H4 (cell line): ENCODE results near the gene CCNL2. TPM values are rescaled to one million over a fixed set of nuclear protein-coding genes. Genes with fewer than 3 reads are reported as not detected.

Source experiments
- DNase-seq: peaks from one replicate; pipeline ENCODE4 v3.0.0-alpha.2; 2015; ENCODE audit warnings: low spot score
- total RNA-seq: library from RNA; depleted of rRNA; stranded (reverse); fragments of >200 nt; shearing (Covaris generic); gene quantifications from 2 replicates; pipeline ENCODE4 v1.2.3, GENCODE V29; 2014; rRNA removed

Gene CCNL2
- total RNA-seq, 1 experiment from 2014 or later = 49.4 TPM

DNA sequence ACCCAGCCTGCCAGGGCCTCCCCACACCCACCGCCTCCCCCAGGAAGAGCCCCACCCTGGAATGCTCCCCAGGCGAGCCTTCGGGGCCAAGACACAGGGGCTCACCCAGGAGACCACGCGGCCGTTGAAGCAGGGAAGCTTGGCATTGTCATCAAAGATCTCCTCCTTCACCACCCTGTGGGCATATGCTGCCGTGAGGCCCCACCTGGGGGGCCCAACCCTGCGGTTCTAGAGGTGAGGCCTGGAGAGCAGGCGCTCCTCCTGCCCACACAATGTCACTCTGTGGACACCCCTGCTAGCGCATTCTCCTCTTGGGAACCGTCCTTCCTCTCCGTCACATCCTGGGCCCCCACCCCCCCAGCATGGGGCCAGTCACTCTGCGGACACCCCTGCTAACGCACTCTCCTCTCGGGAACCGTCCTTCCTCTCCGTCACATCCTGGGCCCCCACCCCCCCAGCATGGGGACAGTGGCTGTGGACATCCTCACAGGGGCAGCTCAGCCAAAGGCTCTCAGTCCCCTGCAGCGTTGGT is 56.5 kb downstream of the CCNL2 start:
- DNase-seq = no peak

DNA sequence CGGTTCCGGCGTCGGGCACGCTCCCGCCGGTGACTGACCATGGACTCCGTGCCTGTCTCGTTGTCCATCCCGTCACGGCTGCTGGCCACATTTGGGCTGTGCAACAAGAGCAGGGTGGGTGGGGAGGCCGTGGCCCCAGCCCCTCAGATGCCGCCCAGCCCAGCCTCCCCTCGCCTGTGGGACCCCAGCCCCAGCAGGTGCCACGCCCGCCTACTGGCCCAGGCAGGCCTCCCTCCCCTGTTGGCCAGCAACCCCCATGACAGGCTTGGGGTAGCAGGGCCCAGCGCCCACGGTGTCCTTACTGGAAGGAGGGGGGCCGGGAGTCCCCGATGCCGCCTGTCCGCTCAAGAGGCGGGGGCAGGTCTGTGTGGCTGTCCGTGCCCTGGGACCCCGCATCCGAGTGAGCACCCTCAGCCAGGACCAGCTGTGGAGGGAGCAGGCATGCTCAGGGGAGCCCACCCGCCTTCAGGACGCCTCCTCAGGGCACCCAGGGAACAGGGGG is 57.0 kb downstream of the CCNL2 start:
- DNase-seq = no peak

DNA sequence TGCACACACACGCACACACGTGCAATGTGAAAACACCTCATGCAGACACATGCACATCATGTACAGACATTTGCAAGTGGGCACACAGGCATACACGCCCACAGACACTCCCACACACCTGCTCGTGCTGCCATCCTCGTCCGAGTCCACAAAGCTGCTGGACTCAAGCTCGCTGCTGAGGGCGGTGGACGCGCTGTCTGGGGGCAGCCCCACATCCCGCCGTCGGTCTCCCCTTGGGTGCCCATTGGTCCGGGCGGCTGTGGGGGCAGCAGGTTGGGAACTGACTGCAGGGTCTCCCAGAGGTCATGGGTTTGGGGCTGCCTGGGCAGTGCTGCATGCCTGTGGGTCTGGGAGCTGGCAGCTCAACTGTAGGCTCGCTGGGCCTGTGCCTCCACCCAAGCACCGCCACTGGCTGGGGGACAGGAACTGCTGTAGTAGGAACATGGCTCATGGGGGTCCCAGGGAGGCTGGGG is 57.5 kb downstream of the CCNL2 start:
- no peak for DNase-seq

DNA sequence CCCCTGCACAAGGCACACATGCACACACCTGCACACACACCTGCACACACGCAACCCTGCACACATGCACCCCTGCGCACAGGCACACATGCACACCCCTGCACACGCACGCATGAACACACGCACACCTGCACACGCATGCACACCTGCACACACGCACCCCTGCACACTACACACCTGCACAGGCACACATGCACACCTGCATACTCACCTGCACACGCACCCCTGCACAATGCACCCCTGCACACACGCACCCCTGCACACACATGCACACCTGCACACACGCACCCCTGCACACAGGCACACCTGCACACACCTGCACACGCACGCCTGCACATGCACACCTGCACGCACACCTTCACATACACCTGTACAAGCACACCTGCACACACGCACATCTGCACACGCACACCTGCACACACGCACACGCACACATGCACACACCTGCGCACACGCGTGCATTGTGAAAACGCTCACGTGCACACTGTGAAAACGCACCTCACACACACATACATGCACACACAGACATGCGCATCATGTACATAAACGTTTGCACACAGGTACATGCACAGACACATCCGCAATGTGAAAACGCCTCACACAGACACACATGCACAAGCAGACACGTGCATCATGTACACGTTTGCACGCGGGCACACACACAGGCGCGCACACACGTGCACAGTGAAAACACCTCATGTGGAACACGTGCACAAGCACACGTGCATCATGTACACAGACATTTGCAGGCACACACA is 58.2 kb downstream of the CCNL2 start:
- DNase-seq = no peak

DNA sequence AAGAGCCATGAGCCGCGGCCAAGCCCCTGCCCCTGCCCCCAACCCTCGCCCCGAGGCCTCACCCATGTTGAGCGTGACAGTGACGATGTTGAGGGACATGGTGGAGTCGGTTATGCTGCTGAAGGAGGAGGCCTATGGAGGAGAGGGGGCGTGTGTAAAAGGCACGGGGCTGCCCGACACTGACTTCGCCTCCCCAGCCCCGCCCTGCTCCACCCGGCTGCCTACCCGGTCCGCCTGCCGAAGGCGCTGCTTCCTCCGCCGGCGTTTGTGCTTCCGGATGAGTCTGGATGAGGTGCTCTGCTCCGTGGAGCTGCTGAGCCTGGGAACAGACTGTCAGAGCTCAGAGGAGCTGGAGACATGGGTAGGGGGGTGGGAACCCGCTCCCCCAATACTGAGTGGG is 59.0 kb downstream of the CCNL2 start:
- DNase-seq = no peak

DNA sequence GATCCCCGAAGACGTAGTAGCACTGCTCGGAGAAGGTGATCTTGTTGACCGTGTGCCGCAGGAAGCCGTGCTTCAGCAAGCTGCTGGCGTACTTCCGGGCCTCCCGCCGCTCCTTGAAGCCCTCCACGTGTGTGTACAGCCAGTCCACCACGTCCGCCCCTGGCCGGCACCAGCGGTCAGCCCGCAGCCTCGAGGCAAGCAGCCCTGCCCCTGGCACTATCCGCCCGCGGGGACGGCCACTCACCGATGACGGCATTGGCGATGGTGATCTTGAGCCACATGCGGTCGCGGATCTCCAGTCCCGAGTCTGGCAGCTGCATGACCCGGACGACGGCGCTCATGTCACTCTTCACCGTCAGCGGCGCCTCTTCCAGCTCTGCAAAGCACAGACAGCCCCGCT is 60.9 kb downstream of the CCNL2 start:
- no peak for DNase-seq

DNA sequence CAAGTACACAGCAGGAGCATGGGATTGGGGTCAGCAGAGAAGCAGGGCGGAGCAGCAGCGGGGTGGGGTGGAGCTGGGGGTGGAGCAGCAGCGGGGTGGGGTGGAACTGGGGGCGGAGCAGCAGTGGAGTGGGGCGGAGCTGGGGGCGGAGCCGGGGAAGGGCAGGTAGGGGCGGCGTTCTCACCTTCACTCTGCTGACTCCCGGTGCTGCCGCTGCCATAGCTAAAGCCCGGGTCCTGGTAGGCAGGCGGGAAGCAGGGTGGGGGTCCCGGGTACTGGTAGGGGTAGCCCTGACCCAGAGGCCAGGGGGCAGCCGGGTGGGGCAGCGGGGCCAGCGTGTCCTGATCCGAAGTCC is 61.4 kb downstream of the CCNL2 start:
- no peak for DNase-seq

DNA sequence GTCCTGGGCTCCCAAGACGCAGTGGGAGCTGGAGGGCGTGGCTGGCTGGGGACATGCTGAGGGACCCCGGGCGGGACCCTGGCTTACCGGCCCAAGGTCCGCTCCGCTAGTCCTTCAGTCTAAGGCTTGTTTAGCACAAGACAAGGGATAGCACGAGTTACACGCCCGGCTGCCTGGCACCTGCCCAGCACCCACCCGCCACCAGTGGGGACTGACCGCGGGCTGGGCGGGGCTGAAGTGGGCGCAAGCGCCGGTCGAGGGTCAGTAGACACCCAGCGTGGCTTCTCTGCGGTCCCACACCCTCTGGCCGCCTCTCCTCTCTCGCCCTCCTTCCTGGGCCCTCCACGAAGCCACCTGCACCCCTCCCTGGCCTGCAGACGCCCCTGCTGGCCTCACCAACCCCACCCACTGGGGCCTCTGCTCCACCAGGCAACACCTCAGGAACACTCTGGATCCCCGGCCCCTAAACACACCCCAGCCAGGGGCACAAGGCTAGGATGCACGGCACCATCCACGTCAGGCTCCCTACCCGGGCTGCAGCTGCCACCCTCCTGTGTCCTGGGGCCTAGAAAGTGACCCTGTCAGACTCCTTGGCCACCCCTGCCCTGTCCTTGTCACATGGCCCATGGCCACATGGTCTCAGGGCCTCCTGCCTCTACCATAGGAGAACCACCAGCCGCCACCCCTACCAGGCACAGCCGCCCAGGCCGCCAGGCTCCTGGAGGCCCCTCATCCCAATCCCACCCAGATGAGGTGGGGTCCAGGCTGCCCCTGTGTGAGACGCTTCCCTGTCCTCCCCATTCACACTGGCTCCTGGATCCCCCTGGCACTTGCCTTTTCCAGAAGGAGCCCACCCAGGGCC is 62.0 kb downstream of the CCNL2 start:
- no peak for DNase-seq

DNA sequence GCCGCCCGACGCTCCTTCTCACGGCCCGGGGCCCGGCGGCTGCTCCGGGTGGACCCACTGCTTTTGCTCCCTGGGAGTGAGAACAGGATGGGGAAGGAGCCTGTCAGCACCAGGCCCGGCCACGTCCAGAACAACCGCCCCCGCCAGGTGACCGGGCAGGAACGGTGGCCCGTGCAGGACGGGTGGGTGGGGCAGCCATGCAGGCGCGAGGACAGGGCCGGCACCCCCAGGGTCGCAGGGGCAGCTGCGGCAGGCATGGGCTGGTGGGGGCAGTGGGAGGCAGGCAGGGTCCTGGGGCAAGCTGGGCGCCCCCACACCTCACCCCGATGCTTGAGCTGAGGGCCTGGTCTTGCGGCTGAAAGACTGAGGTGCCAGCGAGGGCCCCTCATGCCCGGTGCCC is 62.7 kb downstream of the CCNL2 start:
- DNase-seq = no peak

DNA sequence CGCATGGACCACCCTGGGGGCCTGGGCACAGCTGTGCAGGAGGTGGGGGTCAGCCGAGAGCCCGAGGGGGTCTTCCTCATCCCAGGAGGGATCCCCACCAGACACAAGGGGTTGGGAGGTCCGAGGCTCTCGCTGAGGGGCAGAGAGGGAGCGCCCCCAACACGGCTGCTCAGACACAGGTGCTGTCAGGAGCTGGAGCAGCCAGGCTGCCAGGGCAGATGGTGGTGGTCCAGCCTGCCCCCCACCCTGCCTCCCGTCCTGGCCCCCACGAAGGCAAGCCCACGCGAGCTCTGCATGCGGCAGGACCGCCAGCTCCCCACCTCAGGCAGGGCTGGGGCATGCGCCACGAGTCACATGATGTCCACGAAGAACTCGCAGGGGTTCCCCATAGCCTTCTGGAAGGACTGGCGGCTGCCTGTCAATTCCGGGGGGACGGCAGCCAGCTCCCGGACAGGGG is 63.3 kb downstream of the CCNL2 start:
- DNase-seq = no peak

Other genes starting within 250 kb of the CCNL2 start
- gene TTLL10, start 225.5 kb downstream of the CCNL2 start, total RNA-seq = not detected in 2 replicates
- gene TNFRSF18, start 192.7 kb downstream of the CCNL2 start, total RNA-seq = not detected in 2 replicates
- gene TNFRSF4, start 185.2 kb downstream of the CCNL2 start, total RNA-seq = not detected in 2 replicates
- 101 and 116 TPM in 2 replicates for gene SDF4, start 167.3 kb downstream of the CCNL2 start, total RNA-seq
- gene B3GALT6, start 167.1 kb downstream of the CCNL2 start, total RNA-seq = 20.5 and 29.6 TPM in 2 replicates
- gene C1QTNF12, start 152.6 kb downstream of the CCNL2 start, total RNA-seq = 0.21 TPM in 1 of 2 replicates, not detected in the other
- gene UBE2J2, start 125.5 kb downstream of the CCNL2 start, total RNA-seq = 52.7 and 66.5 TPM in 2 replicates
- gene SCNN1D, start 118.9 kb downstream of the CCNL2 start, total RNA-seq = 0.53 and 1.9 TPM in 2 replicates
- gene ACAP3, start 91.4 kb downstream of the CCNL2 start, total RNA-seq = 10.6 and 16.6 TPM in 2 replicates
- gene PUSL1, start 90.7 kb downstream of the CCNL2 start, total RNA-seq = 24.7 and 29.3 TPM in 2 replicates
- gene INTS11, start 74.7 kb downstream of the CCNL2 start, total RNA-seq = 76.9 and 88.3 TPM in 2 replicates
- 12.0 and 18.5 TPM in 2 replicates for gene CPTP, start 74.5 kb downstream of the CCNL2 start, total RNA-seq
- gene TAS1R3, start 68.1 kb downstream of the CCNL2 start, total RNA-seq = not detected in 2 replicates
- gene DVL1, start 49.9 kb downstream of the CCNL2 start, total RNA-seq = 11.7 and 33.3 TPM in 2 replicates
- 41.2 and 46.0 TPM in 2 replicates for gene MXRA8, start 40.8 kb downstream of the CCNL2 start, total RNA-seq
- 162 and 168 TPM in 2 replicates for gene AURKAIP1, start 24.1 kb downstream of the CCNL2 start, total RNA-seq
- gene MRPL20, start 8.0 kb upstream of the CCNL2 start, total RNA-seq = 243 and 264 TPM in 2 replicates
- gene ANKRD65, start 21.9 kb upstream of the CCNL2 start, total RNA-seq = not detected in 2 replicates
- 0.04 TPM in 1 of 2 replicates, not detected in the other for gene VWA1, start 36.4 kb upstream of the CCNL2 start, total RNA-seq
- not detected in 2 replicates for gene ATAD3C, start 50.4 kb upstream of the CCNL2 start, total RNA-seq
- 4.4 and 5.7 TPM in 2 replicates for gene ATAD3B, start 72.4 kb upstream of the CCNL2 start, total RNA-seq
- gene ATAD3A, start 112.8 kb upstream of the CCNL2 start, total RNA-seq = 20.9 and 30.3 TPM in 2 replicates
- gene TMEM240, start 141.3 kb upstream of the CCNL2 start, total RNA-seq = not detected in 2 replicates
- 83.4 and 130 TPM in 2 replicates for gene SSU72, start 175.5 kb upstream of the CCNL2 start, total RNA-seq
- 0.85 and 1.2 TPM in 2 replicates for gene FNDC10, start 200.8 kb upstream of the CCNL2 start, total RNA-seq
- 11.8 and 18.5 TPM in 2 replicates for gene MIB2, start 216.2 kb upstream of the CCNL2 start, total RNA-seq
- gene MMP23B, start 232.8 kb upstream of the CCNL2 start, total RNA-seq = not detected in 2 replicates